Adrenal gland (tissue), 5 donors: ENCODE results near the gene NKX2-3.

Experiments used
- CTCF ChIP-seq, 6 experiments: fragments of 450-650 bp in 4 of 6; fragments of 200-600 bp in 2 of 6; sonication (generic) in 1 of 6; IDR thresholded peaks; 1 replicate in 5 of 6; 2 replicates in 1 of 6; pipeline versions ENCODE4 v1.5.1 to v1.8.0; 2016 to 2021; ENCODE audit warnings: antibody characterized with exemption in 6 of 6, mild to moderate bottlenecking in 2 of 6, moderate library complexity in 1 of 6
- POLR2A ChIP-seq, 2 donors: fragments of 450-650 bp; IDR thresholded peaks; one replicate each; pipeline ENCODE4 v1.6.1; 2017; ENCODE audit warnings: antibody characterized with exemption in 2 of 2, mild to moderate bottlenecking in 2 of 2, moderate library complexity in 1 of 2
- donor health status: DM: no; HTN: no; CAD: no.

- TF ChIP-seq CTCF (IDR thresholded peaks at IDR 0.05) (no peak), POLR2A (IDR thresholded peaks at IDR 0.05) (no peak)
These were observed 26.0 kb downstream of the NKX2-3 start for GRCh38 chr10:99558708-99559107.
